Astrocyte (in vitro differentiated cells and primary cell): Measurements from ENCODE around the gene SYNGR4. TPM values are rescaled to one million over a fixed set of nuclear protein-coding genes. Genes with fewer than 3 reads are reported as not detected.

Source experiments
- DNase-seq: peaks from one replicate; pipeline ENCODE4 v3.0.0-alpha.2; 2010; ENCODE audit warnings: low read depth
- FAIRE-seq: peaks from 2 replicates; lab custom pipeline; 2011; peaks lifted over from hg19 to GRCh38; lab: Jason Lieb, UNC
- H2AFZ ChIP-seq: 2 replicates; pipeline ENCODE4 v1.6.0; 2012; ENCODE audit warnings: low read depth, low read length, inconsistent platforms
- H3K27ac ChIP-seq: 2 replicates; pipeline ENCODE4 v1.5.1; 2011; ENCODE audit warnings: low read depth, low read length, inconsistent platforms
- H3K27me3 ChIP-seq: 2 replicates; pipeline ENCODE4 v1.6.0; 2011; ENCODE audit warnings: low read length, inconsistent platforms; ENCODE audit not compliant: insufficient read depth
- H3K36me3 ChIP-seq: 2 replicates; pipeline ENCODE4 v1.5.1; 2011; ENCODE audit warnings: low read length, inconsistent platforms; ENCODE audit not compliant: insufficient read depth
- H3K4me1 ChIP-seq: 2 replicates; pipeline ENCODE4 v1.5.1; 2011; ENCODE audit warnings: low read length, inconsistent platforms; ENCODE audit not compliant: insufficient read depth
- H3K4me2 ChIP-seq: 2 replicates; pipeline ENCODE4 v1.6.0; 2012; ENCODE audit warnings: low read length, inconsistent platforms
- H3K4me3 ChIP-seq: 2 replicates; pipeline ENCODE4 v1.5.1; 2011; ENCODE audit warnings: low read depth, mild to moderate bottlenecking, low read length, inconsistent platforms; ENCODE audit not compliant: insufficient read depth
- H3K79me2 ChIP-seq: 2 replicates; pipeline ENCODE4 v1.6.0; 2012; ENCODE audit warnings: mild to moderate bottlenecking, low read length, inconsistent platforms; ENCODE audit not compliant: insufficient read depth
- H3K9ac ChIP-seq: 2 replicates; pipeline ENCODE4 v1.6.0; 2012; ENCODE audit warnings: mild to moderate bottlenecking, low read length, inconsistent platforms
- H3K9me3 ChIP-seq: 2 replicates; pipeline ENCODE4 v1.5.1; 2012; ENCODE audit warnings: low read depth, mild to moderate bottlenecking, low read length, inconsistent platforms; ENCODE audit not compliant: insufficient read depth
- H4K20me1 ChIP-seq: 2 replicates; pipeline ENCODE4 v1.6.0; 2012; ENCODE audit warnings: low read length, inconsistent platforms; ENCODE audit not compliant: insufficient read depth
- H3K27ac Mint-ChIP-seq: one replicate; pipeline ENCODE4 v1.8.0; 2021; ENCODE audit warnings: mild to moderate bottlenecking, mixed read lengths; ENCODE audit not compliant: unreplicated experiment
- H3K27me3 Mint-ChIP-seq: one replicate; pipeline ENCODE4 v1.8.0; 2021; ENCODE audit warnings: low read depth, mixed read lengths; ENCODE audit not compliant: unreplicated experiment
- H3K36me3 Mint-ChIP-seq: one replicate; pipeline ENCODE4 v1.8.0; 2021; ENCODE audit warnings: low read depth, mixed read lengths; ENCODE audit not compliant: unreplicated experiment
- H3K4me1 Mint-ChIP-seq: one replicate; pipeline ENCODE4 v1.8.0; 2021; ENCODE audit warnings: low read depth, mixed read lengths; ENCODE audit not compliant: unreplicated experiment
- H3K4me3 Mint-ChIP-seq: one replicate; pipeline ENCODE4 v1.8.0; 2021; ENCODE audit warnings: mild to moderate bottlenecking, moderate library complexity, mixed read lengths; ENCODE audit not compliant: unreplicated experiment
- H3K9me3 Mint-ChIP-seq: one replicate; pipeline ENCODE4 v1.8.0; 2021; ENCODE audit warnings: mild to moderate bottlenecking, mixed read lengths; ENCODE audit not compliant: unreplicated experiment
- CTCF ChIP-seq: IDR thresholded peaks from 2 replicates; pipeline ENCODE4 v1.5.1; 2011; ENCODE audit warnings: low read depth, mild to moderate bottlenecking, inconsistent platforms, low read length, moderate library complexity; ENCODE audit not compliant: insufficient read depth
- EZH2 ChIP-seq: IDR thresholded peaks from 2 replicates; pipeline ENCODE4 v1.6.1; 2012; ENCODE audit warnings: mild to moderate bottlenecking, low read length, inconsistent platforms; ENCODE audit not compliant: insufficient read depth
- total RNA-seq: library from RNA; stranded (reverse); gene quantifications from 2 replicates; pipeline ENCODE4 v1.2.1, GENCODE V29; 2021

Gene SYNGR4
- total RNA-seq, 1 donor from 2014 or later, result not detected

- H3K27ac Mint-ChIP-seq, result peak overlapping the region; percentile 75
Measured at GRCh38 chr19:48361912-48362311, 2.3 kb upstream of the SYNGR4 start.

DNA sequence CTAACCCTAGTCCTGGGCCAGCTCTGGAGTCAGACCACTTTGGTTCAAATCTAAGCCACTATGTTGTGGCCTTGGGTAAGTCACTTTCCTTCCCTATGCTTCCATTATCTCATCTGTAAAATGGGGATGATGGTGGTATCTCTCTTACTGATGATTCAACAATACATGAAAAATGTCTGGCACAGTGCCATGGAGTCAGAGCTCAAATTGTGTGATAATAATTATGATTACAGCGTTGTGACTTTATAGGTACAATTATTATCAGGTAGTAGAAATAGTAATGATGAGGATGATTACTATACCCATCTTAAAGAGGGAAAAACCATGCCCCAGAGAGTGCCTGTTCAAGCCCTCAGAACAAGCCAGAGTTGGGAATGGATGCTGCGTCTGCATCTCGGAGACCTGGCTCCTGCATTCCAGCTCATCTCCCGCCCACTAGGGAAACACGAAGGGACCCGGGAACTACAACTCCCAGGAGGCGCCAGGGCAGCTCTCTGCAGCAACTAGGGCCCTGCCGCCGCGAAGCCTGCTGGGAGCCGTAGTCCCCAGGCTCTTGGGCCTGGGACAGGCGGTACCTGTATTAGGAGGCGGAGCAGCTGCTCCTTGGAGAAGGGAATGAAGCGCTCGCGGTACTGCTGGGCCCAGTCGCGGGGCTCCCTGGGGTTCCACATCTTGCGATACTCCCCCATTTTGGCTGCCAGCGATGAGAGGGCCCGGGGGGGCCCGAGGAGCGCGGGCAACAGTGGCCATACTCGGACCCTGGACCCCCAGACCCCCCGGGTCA lies 1.3 kb upstream of the SYNGR4 start:
- peak overlapping the region; percentile 84 for H3K27ac Mint-ChIP-seq
- peaks cover 2% of the 10 kb centered on the region for H3K36me3 Mint-ChIP-seq
- H4K20me1 ChIP-seq, result no peaks in the 10 kb centered on the region
- H3K9me3 ChIP-seq, result no peaks in the 10 kb centered on the region
- H3K9me3 Mint-ChIP-seq, result peaks cover 5% of the 10 kb centered on the region
- peak overlapping the region; percentile 74 for H3K27ac ChIP-seq
- H2AFZ ChIP-seq, result peak overlapping the region; percentile 85
- H3K4me1 ChIP-seq, result peaks cover 6% of the 10 kb centered on the region
- peak overlapping the region; percentile 78 for H3K4me3 ChIP-seq
- H3K4me3 Mint-ChIP-seq, result peak overlapping the region; percentile 84
- H3K4me1 Mint-ChIP-seq, result no peaks in the 10 kb centered on the region
- no peaks in the 10 kb centered on the region for H3K27me3 Mint-ChIP-seq
- DNase-seq (peak; percentile 89), FAIRE-seq (no peak)
- no peak for TF ChIP-seq CTCF
- TF ChIP-seq EZH2, result no peak
- peak overlapping the region; percentile 89 for H3K9ac ChIP-seq
- H3K36me3 ChIP-seq, result no peaks in the 10 kb centered on the region
- peak overlapping the region; percentile 98 for H3K4me2 ChIP-seq
- H3K79me2 ChIP-seq, result no peaks in the 10 kb centered on the region
- H3K27me3 ChIP-seq, result no peaks in the 10 kb centered on the region

More at GRCh38 chr19:48361912-48362311, 2.3 kb upstream of the SYNGR4 start:
- Histone ChIP-seq H3K9me3 (no peaks in the 10 kb centered on the region), H3K4me1 (peaks cover 6% of the 10 kb centered on the region), H3K4me3 (no peak overlapping the region), H2AFZ (no peak overlapping the region), H4K20me1 (no peaks in the 10 kb centered on the region), H3K27me3 (no peaks in the 10 kb centered on the region), H3K27ac (no peak overlapping the region), H3K36me3 (no peaks in the 10 kb centered on the region), H3K79me2 (no peaks in the 10 kb centered on the region), H3K4me2 (no peak overlapping the region), H3K9ac (no peak overlapping the region)
- no peak for FAIRE-seq
- no peaks in the 10 kb centered on the region for H3K4me1 Mint-ChIP-seq
- H3K36me3 Mint-ChIP-seq, result peaks cover 2% of the 10 kb centered on the region
- peaks cover 5% of the 10 kb centered on the region for H3K9me3 Mint-ChIP-seq
- TF ChIP-seq EZH2 (no peak), CTCF (no peak)
- H3K27me3 Mint-ChIP-seq, result no peaks in the 10 kb centered on the region
- DNase-seq, result no peak
- peak overlapping the region; percentile 60 for H3K4me3 Mint-ChIP-seq

DNA sequence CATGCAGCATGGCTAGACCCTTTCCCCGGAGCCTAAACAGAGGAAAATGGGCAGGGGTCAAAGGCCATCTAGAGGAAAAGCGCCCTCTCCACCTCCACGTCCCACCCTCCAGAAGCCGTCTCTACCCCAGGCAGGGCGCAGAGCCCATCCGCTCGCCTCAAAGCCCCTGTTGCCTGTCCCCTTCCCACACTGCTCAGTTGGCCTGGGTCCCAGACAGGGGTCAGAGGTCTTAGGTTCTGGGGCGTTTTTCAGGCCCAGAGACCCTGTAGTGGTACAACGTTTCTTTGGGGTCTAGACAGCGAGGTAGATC lies 712 bp upstream of the SYNGR4 start:
- TF ChIP-seq EZH2, result no peak
- TF ChIP-seq CTCF, result no peak
- peak overlapping the region; percentile 98 for H3K4me2 ChIP-seq
- Mint-ChIP-seq H3K4me1 (no peaks in the 10 kb centered on the region), H3K9me3 (peaks cover 3% of the 10 kb centered on the region), H3K4me3 (peak overlapping the region; percentile 84), H3K27me3 (no peaks in the 10 kb centered on the region), H3K27ac (peak overlapping the region; percentile 84), H3K36me3 (peaks cover 2% of the 10 kb centered on the region)
- H3K27me3 ChIP-seq, result no peaks in the 10 kb centered on the region
- peaks cover 6% of the 10 kb centered on the region for H3K4me1 ChIP-seq
- H3K36me3 ChIP-seq, result no peaks in the 10 kb centered on the region
- no peaks in the 10 kb centered on the region for H3K79me2 ChIP-seq
- no peaks in the 10 kb centered on the region for H4K20me1 ChIP-seq
- FAIRE-seq (no peak), DNase-seq (no peak)
- H3K9me3 ChIP-seq, result no peaks in the 10 kb centered on the region
- H3K27ac ChIP-seq, result peak overlapping the region; percentile 74
- peak overlapping the region; percentile 89 for H3K9ac ChIP-seq
- peak overlapping the region; percentile 78 for H3K4me3 ChIP-seq
- H2AFZ ChIP-seq, result peak overlapping the region; percentile 85
